22Rv1 (cell line): ENCODE measurements around the gene CRYGB.
"Not testable (repeated sequence)": the region's sequence is repeated elsewhere in the genome, so short reads cannot be mapped to it uniquely, and the experiment has no call there.

ENCODE experiments used
- H3K27ac ChIP-seq: fragments of 450-650 bp; 2 replicates; pipeline ENCODE4 v1.5.1; 2017
- ZFX ChIP-seq: fragments of 450-650 bp; IDR thresholded peaks from 2 replicates; pipeline ENCODE4 v1.6.1; 2017; ENCODE audit warnings: antibody characterized with exemption, borderline replicate concordance
- TF ChIP-seq, protein P1 (sequence below): fragments of 450-650 bp; IDR thresholded peaks from 2 replicates; pipeline ENCODE4 v1.5.1; 2017; ENCODE audit warnings: mild to moderate bottlenecking

Gene CRYGB

DNA sequence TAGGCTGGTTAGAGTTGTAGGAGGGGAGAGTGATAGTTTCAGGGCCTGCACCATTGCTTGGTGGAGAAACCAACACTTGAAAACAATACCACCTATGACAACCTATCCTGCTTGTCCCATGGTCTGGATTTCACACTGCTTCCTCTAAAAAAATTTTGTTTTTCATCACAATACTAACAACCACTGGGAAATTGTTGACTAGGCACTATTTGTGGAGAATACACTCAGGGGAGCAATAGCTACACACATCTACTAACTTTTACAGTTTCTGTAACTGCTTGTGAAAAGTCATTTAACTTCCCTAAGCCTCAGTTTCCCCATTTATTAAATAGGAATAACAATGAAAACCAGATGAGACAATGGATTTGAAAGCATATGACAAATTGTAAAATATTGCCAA, 4.1 kb upstream of the CRYGB start:
- TF ChIP-seq, protein P1, sequence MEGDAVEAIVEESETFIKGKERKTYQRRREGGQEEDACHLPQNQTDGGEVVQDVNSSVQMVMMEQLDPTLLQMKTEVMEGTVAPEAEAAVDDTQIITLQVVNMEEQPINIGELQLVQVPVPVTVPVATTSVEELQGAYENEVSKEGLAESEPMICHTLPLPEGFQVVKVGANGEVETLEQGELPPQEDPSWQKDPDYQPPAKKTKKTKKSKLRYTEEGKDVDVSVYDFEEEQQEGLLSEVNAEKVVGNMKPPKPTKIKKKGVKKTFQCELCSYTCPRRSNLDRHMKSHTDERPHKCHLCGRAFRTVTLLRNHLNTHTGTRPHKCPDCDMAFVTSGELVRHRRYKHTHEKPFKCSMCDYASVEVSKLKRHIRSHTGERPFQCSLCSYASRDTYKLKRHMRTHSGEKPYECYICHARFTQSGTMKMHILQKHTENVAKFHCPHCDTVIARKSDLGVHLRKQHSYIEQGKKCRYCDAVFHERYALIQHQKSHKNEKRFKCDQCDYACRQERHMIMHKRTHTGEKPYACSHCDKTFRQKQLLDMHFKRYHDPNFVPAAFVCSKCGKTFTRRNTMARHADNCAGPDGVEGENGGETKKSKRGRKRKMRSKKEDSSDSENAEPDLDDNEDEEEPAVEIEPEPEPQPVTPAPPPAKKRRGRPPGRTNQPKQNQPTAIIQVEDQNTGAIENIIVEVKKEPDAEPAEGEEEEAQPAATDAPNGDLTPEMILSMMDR, result no peak
- no peak for TF ChIP-seq ZFX
- no peak overlapping the region for H3K27ac ChIP-seq

DNA sequence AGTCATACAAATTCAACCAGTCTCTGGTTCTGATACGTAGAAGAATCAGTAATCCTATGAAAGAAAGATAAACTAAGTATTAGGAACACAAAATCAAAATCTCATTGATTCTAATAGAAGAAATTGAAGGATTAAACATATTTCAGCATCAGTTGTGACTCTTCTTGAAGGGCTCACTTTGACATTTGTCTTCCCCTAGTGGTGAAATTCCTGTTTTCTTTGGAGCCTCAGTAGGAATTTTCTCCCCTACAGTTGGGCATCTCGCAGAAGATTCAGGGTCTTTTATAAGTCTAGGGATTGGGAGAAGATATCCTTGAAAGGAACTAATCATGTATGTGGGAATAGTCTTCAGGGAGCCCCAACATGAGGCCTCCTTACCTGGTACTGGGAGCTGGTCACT, 2.8 kb upstream of the CRYGB start:
- H3K27ac ChIP-seq, result no peak overlapping the region
- TF ChIP-seq, protein P1, result peak; percentile 17; the same call in 1 of the 2 replicates
- TF ChIP-seq ZFX, result no peak

DNA sequence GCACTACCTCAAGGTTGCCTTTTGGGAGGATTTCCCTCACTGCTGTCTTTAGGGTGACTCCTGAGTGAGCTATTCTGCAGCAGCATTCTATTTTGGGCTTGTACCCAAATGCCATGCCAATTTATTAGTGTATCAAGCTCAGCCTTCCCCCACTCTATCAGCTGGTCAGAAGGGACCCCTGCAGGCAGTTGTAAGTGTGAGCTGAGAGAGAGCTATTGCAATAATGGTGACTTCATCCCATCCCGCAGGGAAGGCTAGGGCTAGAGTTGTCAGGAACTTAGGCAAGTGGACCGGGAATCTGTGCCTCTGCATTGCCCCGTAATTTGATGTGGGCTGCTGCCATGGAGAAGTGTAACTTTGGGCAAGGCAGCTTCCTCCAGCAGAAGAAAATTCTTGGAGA, 1.8 kb upstream of the CRYGB start:
- H3K27ac ChIP-seq, result no peak overlapping the region
- TF ChIP-seq, protein P1, result no peak
- no peak for TF ChIP-seq ZFX

DNA sequence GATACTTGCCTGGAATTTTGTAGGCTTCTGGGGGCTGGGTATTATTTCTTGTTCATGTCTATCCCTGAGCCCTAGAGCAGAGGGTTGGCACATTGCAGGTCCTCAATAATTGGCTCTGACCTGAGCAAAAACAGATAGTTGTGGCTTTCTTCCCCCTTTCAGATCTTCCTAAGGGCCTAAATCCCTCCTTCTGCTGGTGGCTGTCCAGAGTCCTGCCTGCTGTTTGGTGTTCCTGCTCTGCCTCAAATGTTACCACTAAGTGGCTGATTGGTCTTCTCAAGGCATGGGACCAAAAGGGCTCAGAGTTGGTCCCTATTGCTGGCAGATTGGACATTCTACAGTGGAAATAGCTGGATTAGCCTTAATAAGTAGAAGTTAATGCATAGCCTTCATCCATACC, 1.1 kb upstream of the CRYGB start:
- no peak overlapping the region for H3K27ac ChIP-seq
- TF ChIP-seq ZFX, result no peak
- TF ChIP-seq, protein P1, result no peak

DNA sequence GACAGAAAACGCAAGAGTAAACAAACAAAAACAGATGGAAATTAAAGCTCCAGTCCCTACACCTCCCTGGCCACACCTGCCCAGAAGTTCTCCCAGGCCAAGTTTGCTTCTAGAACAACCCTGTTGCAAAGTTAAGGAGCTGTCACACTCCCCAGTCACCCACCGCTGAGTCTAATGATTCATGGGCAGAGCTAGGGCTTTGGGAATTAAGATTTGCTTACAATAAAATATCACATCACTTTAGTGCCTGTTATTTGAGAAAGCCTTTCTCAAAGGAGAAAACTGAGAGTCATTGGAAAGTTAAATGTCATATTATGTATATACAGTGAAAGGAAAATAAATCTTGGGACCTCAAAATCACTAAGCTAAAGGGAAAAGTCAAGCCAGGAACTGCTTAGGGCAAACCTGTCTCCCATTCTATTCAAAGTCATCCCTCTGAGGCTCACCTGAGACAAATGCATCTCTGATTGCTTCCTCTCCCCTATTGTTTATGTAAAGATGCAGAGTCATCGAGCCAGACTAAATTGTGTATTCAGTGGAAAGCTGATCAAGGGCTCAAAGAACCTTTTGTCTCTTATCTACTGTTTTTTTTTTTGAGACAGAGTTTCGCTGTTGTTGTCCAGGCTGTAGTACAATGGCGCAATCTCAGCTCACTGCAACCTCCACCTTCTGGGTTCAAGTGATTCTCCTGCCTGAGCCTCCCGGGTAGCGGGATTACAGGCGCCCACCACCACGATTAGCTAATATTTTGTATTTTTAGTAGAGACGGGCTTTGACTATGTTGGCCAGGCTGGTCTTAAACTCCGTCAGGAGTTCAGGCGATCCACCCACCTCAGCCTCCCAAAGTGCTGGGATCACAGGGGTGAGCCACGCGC, 2.8 kb downstream of the CRYGB start:
- no peak for TF ChIP-seq ZFX
- TF ChIP-seq, protein P1, result no peak
- no peak overlapping the region for H3K27ac ChIP-seq

DNA sequence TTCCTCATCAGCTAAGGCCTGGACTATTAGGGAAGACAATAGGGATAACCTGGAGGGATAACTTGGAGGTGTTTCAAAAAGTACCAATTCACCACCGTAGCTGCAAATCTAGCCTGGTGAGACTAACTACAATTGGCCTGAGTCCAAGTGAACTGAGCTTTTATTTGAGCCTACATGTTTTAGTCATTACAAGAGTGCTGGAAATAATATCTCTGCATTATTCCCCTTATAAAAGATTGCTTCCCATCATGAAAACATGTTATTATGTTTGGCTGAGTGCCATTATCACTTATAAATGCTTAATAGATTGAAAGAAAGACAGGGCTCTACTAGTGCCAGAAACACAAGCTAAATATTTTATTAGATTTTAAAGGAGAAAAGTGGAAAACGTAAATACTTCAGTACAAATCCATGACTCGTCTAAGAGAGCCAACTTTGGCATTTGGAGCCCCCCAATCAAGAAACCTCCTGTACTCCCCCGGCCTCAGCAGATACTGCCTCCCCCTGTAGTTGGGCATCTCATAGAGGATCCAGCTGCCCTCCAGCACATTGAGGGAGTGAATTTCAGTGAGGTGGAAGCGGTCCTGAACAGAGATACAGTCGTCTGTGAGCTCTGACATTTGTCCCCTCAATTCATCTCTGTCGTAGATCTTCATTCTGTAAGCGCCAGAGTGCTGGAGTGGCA, 3.6 kb downstream of the CRYGB start:
- TF ChIP-seq, protein P1, result no peak
- TF ChIP-seq ZFX, result no peak
- H3K27ac ChIP-seq, result no peak overlapping the region

DNA sequence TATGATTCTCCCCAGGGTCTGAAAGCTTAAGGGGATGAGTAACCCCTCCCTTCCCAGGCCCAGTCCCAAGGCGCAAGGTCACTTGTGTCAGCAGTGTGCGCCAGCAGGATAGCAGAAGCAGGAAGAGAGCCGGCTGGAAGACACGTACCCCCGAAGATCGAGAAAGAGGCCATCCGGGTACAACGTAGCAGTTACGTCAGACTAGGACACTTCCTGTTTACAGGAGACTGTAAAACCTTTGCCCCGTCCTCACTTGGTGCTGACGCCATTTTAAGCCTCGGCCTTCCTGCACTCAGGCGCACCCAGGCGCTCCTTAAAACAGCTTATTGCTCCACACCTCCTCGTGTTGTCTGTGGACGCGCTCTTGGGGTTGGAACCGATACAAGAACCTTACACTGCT, 6.5 kb downstream of the CRYGB start:
- no peak overlapping the region for H3K27ac ChIP-seq
- TF ChIP-seq ZFX, result no peak
- TF ChIP-seq, protein P1, result no peak

DNA sequence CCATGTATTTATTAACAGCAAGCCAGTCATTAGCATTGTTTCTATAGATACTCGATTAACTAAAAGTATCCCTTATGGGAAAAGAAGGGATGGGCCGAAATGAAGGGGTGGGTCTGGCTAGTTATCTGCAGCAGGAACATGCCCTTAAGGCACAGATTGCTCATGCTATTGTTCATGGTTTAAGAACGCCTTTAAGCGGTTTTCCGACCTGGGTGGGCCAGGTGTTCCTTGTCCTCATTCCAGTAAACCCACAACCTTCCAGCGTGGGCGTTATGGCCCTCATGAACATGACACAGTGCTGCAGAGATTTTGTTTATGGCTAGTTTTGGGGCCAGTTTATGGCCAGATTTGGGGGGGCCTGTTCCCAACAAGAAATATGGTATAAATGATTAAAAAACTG, 7.6 kb downstream of the CRYGB start:
- not testable (repeated sequence) for H3K27ac ChIP-seq
